Natural killer cell (primary cell): ENCODE data around the gene PCNP. TPM values are rescaled to one million over a fixed set of nuclear protein-coding genes. Genes with fewer than 3 reads are reported as not detected.

ENCODE experiments used
- ATAC-seq, 3 donors: fragments of 150-1000 bp in 2 of 3; fragments of 200-7000 bp in 1 of 3; cut with Tn5 transposase; 1 replicate in 1 of 3; 2 replicates in 2 of 3; pipeline ENCODE4 v1.10.0; 2021; ENCODE audit warnings: mild to moderate bottlenecking in 2 of 3, moderate library complexity in 2 of 3
- DNase-seq, 2 donors: peaks; one replicate each; pipeline versions ENCODE4 v3.0.0 to v3.0.0-alpha.2; 2013 to 2021; ENCODE audit warnings: mixed read lengths in 1 of 2
- H3K27ac ChIP-seq: one replicate; pipeline ENCODE4 v1.5.1; 2013; ENCODE audit warnings: mild to moderate bottlenecking, low read length
- H3K27me3 ChIP-seq: one replicate; pipeline ENCODE4 v1.6.1; 2013; ENCODE audit warnings: low read length; ENCODE audit not compliant: control insufficient read depth, insufficient read depth
- H3K36me3 ChIP-seq: one replicate; pipeline ENCODE4 v1.6.1; 2013; ENCODE audit warnings: low read length; ENCODE audit not compliant: control insufficient read depth, insufficient read depth
- H3K4me1 ChIP-seq: one replicate; pipeline ENCODE4 v1.6.1; 2013; ENCODE audit warnings: low read length; ENCODE audit not compliant: control insufficient read depth, insufficient read depth
- H3K4me3 ChIP-seq: one replicate; pipeline ENCODE4 v1.5.1; 2013; ENCODE audit warnings: low read length
- H3K9me3 ChIP-seq: one replicate; pipeline ENCODE4 v1.6.1; 2013; ENCODE audit warnings: low read length; ENCODE audit not compliant: control insufficient read depth, insufficient read depth
- H3K27ac Mint-ChIP-seq, 2 donors: one replicate each; pipeline ENCODE4 v1.8.0; 2022; ENCODE audit warnings: mild to moderate bottlenecking in 2 of 2, mixed read lengths in 2 of 2, moderate library complexity in 1 of 2
- H3K27me3 Mint-ChIP-seq, 2 donors: one replicate each; pipeline ENCODE4 v1.8.0; 2022; ENCODE audit warnings: low read depth in 2 of 2, mixed read lengths in 2 of 2
- H3K36me3 Mint-ChIP-seq: one replicate; pipeline ENCODE4 v1.8.0; 2022; ENCODE audit warnings: mixed read lengths
- H3K4me1 Mint-ChIP-seq, 2 donors: one replicate each; pipeline ENCODE4 v1.8.0; 2022; ENCODE audit warnings: mixed read lengths in 2 of 2
- H3K4me3 Mint-ChIP-seq: one replicate; pipeline ENCODE4 v1.8.0; 2022; ENCODE audit warnings: mild to moderate bottlenecking, moderate library complexity, mixed read lengths
- H3K9me3 Mint-ChIP-seq, 2 donors: one replicate each; pipeline ENCODE4 v1.8.0; 2022; ENCODE audit warnings: mixed read lengths in 2 of 2
- CTCF ChIP-seq: fragments of 200-600 bp; IDR thresholded peaks from one replicate; pipeline ENCODE4 v1.8.0; 2022; ENCODE audit warnings: antibody characterized with exemption
- WGBS: methylation state at CpG from one replicate; pipeline ENCODE4 v1.1.7; 2013; ENCODE audit warnings: missing lambda C conversion rate; ENCODE audit not compliant: insufficient coverage; 5-methylcytosine and 5-hydroxymethylcytosine counted together
- intact Hi-C: fragments of 100-400 bp; cut with micrococcal nuclease; formaldehyde crosslinking; loops from one replicate; pipeline ENCODE4 v1.14.2; 2022
- total RNA-seq, 4 donors: library from RNA; stranded (reverse); fragments of 120-200 nt in 1 of 4; gene quantifications; one replicate each; pipeline versions ENCODE4 v1.2.3 to v1.2.4, GENCODE V29; 2013 to 2022

The PCNP gene
- total RNA-seq = 100 to 1,000 TPM; 119 to 132 (median 124) TPM
- total RNA-seq (2013) = 114 TPM

- H3K27me3 ChIP-seq = no peaks in the 10 kb centered on the region
- peak within 1 kb of the TSS; percentile 96 for H3K27ac ChIP-seq
- peak within 1 kb of the TSS; percentile 82 for H3K4me3 ChIP-seq
- ATAC-seq = peak; percentile 79 to 95 (median 84)
- Mint-ChIP-seq H3K27me3 (no peaks in the 10 kb centered on the region), H3K27ac (peak within 1 kb of the TSS; percentile 97 to 98), H3K9me3 (no peaks in the 10 kb centered on the region), H3K4me1 (peaks cover 41 to 42% of the 10 kb centered on the region in 2 donors), H3K4me3 (peak within 1 kb of the TSS; percentile 91), H3K36me3 (no peaks in the 10 kb centered on the region)
- TF ChIP-seq CTCF = peak; percentile 89
- H3K4me1 ChIP-seq = peaks cover 14% of the 10 kb centered on the region
- 2% methylated on average over 46 of the region's 47 CpGs for WGBS
- no peaks in the 10 kb centered on the region for H3K9me3 ChIP-seq
- intact Hi-C loops = loop anchor here (1.0 to 10.0 kb wide), 9 partner anchors 12 to 1309 kb away; partner anchors contain the start of genes LNP1, NXPE3, TBC1D23 and TFG
- peaks cover 5% of the 10 kb centered on the region for H3K36me3 ChIP-seq
- DNase-seq = peak; percentile 98 to 99
These were observed at the start of gene PCNP for GRCh38 chr3:101573449-101574387. PCNP (plus strand) TSS chr3:101574180; CDS start chr3:101574216, 36 bp downstream.

GRCh38 chr3:101527441-101527840 is 46.5 kb upstream of the PCNP start:
- Mint-ChIP-seq H3K4me1 (no peaks in the 10 kb centered on the region), H3K27ac (no peak overlapping the region), H3K36me3 (no peaks in the 10 kb centered on the region), H3K27me3 (peaks cover 0 to 6% of the 10 kb centered on the region in 2 donors), H3K9me3 (no peaks in the 10 kb centered on the region), H3K4me3 (no peak overlapping the region)
- DNase-seq = no peak
- WGBS = 95% methylated on average over 4 of the region's 4 CpGs
- no peak overlapping the region for H3K4me3 ChIP-seq
- no peak for ATAC-seq
- no peaks in the 10 kb centered on the region for H3K4me1 ChIP-seq
- no peak overlapping the region for H3K27ac ChIP-seq
- intact Hi-C loops = no loop called here
- H3K27me3 ChIP-seq = no peaks in the 10 kb centered on the region
- no peak for TF ChIP-seq CTCF
- no peaks in the 10 kb centered on the region for H3K36me3 ChIP-seq
- H3K9me3 ChIP-seq = no peaks in the 10 kb centered on the region

- Mint-ChIP-seq H3K4me3 (no peak overlapping the region), H3K27ac (no peak overlapping the region), H3K9me3 (no peaks in the 10 kb centered on the region), H3K36me3 (no peaks in the 10 kb centered on the region), H3K4me1 (no peaks in the 10 kb centered on the region), H3K27me3 (peaks cover under 1 to 6% of the 10 kb centered on the region in 2 donors)
- no peaks in the 10 kb centered on the region for H3K36me3 ChIP-seq
- H3K27me3 ChIP-seq = no peaks in the 10 kb centered on the region
- no CpG with 5 or more reads among the region's 1 CpG for WGBS
- no peak for ATAC-seq
- no peak for TF ChIP-seq CTCF
- H3K9me3 ChIP-seq = no peaks in the 10 kb centered on the region
- H3K4me3 ChIP-seq = no peak overlapping the region
- DNase-seq = no peak
- no peak overlapping the region for H3K27ac ChIP-seq
- no peaks in the 10 kb centered on the region for H3K4me1 ChIP-seq
- intact Hi-C loops = no loop called here
These were observed 46.1 kb upstream of the PCNP start for GRCh38 chr3:101527906-101528305.
